Measurements from ENCODE around the gene YWHAQ. TPM values are rescaled to one million over a fixed set of nuclear protein-coding genes. Genes with fewer than 3 reads are reported as not detected.

The YWHAQ gene
- 292 and 302 TPM in 2 replicates for total RNA-seq

GRCh38 chr2:9630736-9631552 lies at the start of gene YWHAQ:
Gene YWHAQ, minus strand, starts transcription at chr2:9630997. Its CDS starts 545 bp downstream, at chr2:9630452.

GRCh38 chr2:9555297-9556120 lies 75.3 kb downstream of the YWHAQ start, which contains the start of gene ADAM17:
Gene ADAM17, minus strand, starts transcription at chr2:9555830. Its CDS starts 225 bp downstream, at chr2:9555605.

Other genes with a start within 250 kb of the YWHAQ start
- 41.8 and 46.1 TPM in 2 replicates for gene ITGB1BP1, start 207.5 kb downstream of the YWHAQ start, total RNA-seq
- gene CPSF3, start 207.3 kb downstream of the YWHAQ start, total RNA-seq, result 30.9 and 54.7 TPM in 2 replicates
- 79.5 and 84.0 TPM in 2 replicates for gene IAH1, start 156.4 kb downstream of the YWHAQ start, total RNA-seq
- 22.2 and 26.2 TPM in 2 replicates for gene ADAM17, start 75.2 kb downstream of the YWHAQ start, total RNA-seq
- 13.2 and 14.3 TPM in 2 replicates for gene TAF1B, start 212.5 kb upstream of the YWHAQ start, total RNA-seq

All from hair follicular keratinocyte (primary cell).